CD14-positive monocyte (primary cell): ENCODE data around the gene MAP4K3. TPM values are rescaled to one million over a fixed set of nuclear protein-coding genes. Genes with fewer than 3 reads are reported as not detected.

Experiments
- DNase-seq, 3 donors: peaks; one replicate each; pipeline ENCODE4 v3.0.0-alpha.2; 2011 to 2022
- H2AFZ ChIP-seq: 2 replicates; pipeline ENCODE4 v1.6.0; 2012; ENCODE audit warnings: mild to moderate bottlenecking, low read depth, low read length, inconsistent platforms; ENCODE audit not compliant: insufficient read depth, poor library complexity, severe bottlenecking
- H3K27ac ChIP-seq, 2 donors: 1 replicate in 1 of 2; 2 replicates in 1 of 2; pipeline ENCODE4 v1.5.1; 2012 to 2013; ENCODE audit warnings: low read length in 2 of 2, control low read depth in 1 of 2, inconsistent platforms in 1 of 2, low read depth in 1 of 2, mild to moderate bottlenecking in 1 of 2
- H3K27me3 ChIP-seq, 2 donors: one replicate each; pipeline versions ENCODE4 v1.6.0 to v1.6.1; 2011 to 2013; ENCODE audit warnings: low read length in 2 of 2; ENCODE audit not compliant: control insufficient read depth in 2 of 2, insufficient read depth in 2 of 2
- H3K36me3 ChIP-seq, 2 donors: replicated peaks in 1 of 2; 1 replicate in 1 of 2; 2 replicates in 1 of 2; pipeline versions ENCODE4 v1.5.1 to v1.6.1; 2012 to 2013; ENCODE audit warnings: low read length in 2 of 2, control low read depth in 1 of 2, inconsistent platforms in 1 of 2, mild to moderate bottlenecking in 1 of 2; ENCODE audit not compliant: insufficient read depth in 2 of 2, control insufficient read depth in 1 of 2
- H3K4me1 ChIP-seq, 2 donors: 1 replicate in 1 of 2; 2 replicates in 1 of 2; pipeline versions ENCODE4 v1.5.1 to v1.6.1; 2012 to 2013; ENCODE audit warnings: low read length in 2 of 2, control low read depth in 1 of 2, inconsistent platforms in 1 of 2, mild to moderate bottlenecking in 1 of 2, moderate library complexity in 1 of 2; ENCODE audit not compliant: insufficient read depth in 2 of 2, control insufficient read depth in 1 of 2
- H3K4me2 ChIP-seq: replicated peaks from 2 replicates; pipeline ENCODE3; 2012; ENCODE audit warnings: low read length, moderate library complexity, mild to moderate bottlenecking; ENCODE audit not compliant: poor library complexity, severe bottlenecking; ENCODE audit errors: extremely low read depth
- H3K4me3 ChIP-seq, 3 experiments: fragments of 200-600 bp in 1 of 3; sonication (generic) in 1 of 3; replicated peaks in 1 of 3; 1 replicate in 2 of 3; 2 replicates in 1 of 3; pipeline ENCODE4 v1.5.1; 2011 to 2013; ENCODE audit warnings: low read length in 3 of 3, mild to moderate bottlenecking in 3 of 3, control low read depth in 2 of 3, low read depth in 2 of 3, inconsistent platforms in 1 of 3, moderate library complexity in 1 of 3
- H3K79me2 ChIP-seq: 2 replicates; pipeline ENCODE4 v1.6.0; 2012; ENCODE audit warnings: mild to moderate bottlenecking, control low read depth, inconsistent platforms, low read length, moderate library complexity; ENCODE audit not compliant: insufficient read depth
- H3K9ac ChIP-seq: 2 replicates; pipeline ENCODE4 v1.6.0; 2017; ENCODE audit warnings: low read length, mild to moderate bottlenecking; ENCODE audit not compliant: insufficient read depth, poor library complexity, severe bottlenecking
- H3K9me3 ChIP-seq, 2 donors: replicated peaks in 1 of 2; 1 replicate in 1 of 2; 2 replicates in 1 of 2; pipeline versions ENCODE4 v1.5.1 to v1.6.1; 2012 to 2013; ENCODE audit warnings: low read length in 2 of 2, control low read depth in 1 of 2; ENCODE audit not compliant: control insufficient read depth in 1 of 2, insufficient read depth in 1 of 2
- H4K20me1 ChIP-seq: 2 replicates; pipeline ENCODE4 v1.6.0; 2012; ENCODE audit warnings: mild to moderate bottlenecking, low read length, control low read depth, moderate library complexity; ENCODE audit not compliant: insufficient read depth
- H3K27ac Mint-ChIP-seq, 7 donors: one replicate each; pipeline ENCODE4 v1.8.0; 2020; ENCODE audit warnings: mild to moderate bottlenecking in 7 of 7, mixed read lengths in 7 of 7, moderate library complexity in 6 of 7, inconsistent platforms in 2 of 7
- H3K27me3 Mint-ChIP-seq, 3 donors: one replicate each; pipeline ENCODE4 v1.8.0; 2021 to 2022; ENCODE audit warnings: low read depth in 3 of 3, mild to moderate bottlenecking in 3 of 3, mixed read lengths in 3 of 3, moderate library complexity in 3 of 3, inconsistent platforms in 1 of 3
- H3K36me3 Mint-ChIP-seq, 2 donors: one replicate each; pipeline ENCODE4 v1.8.0; 2020; ENCODE audit warnings: mixed read lengths in 2 of 2, inconsistent platforms in 1 of 2, mild to moderate bottlenecking in 1 of 2
- H3K4me1 Mint-ChIP-seq: one replicate; pipeline ENCODE4 v1.8.0; 2020; ENCODE audit warnings: mild to moderate bottlenecking, mixed read lengths
- H3K4me3 Mint-ChIP-seq, 2 donors: one replicate each; pipeline ENCODE4 v1.8.0; 2020; ENCODE audit warnings: mild to moderate bottlenecking in 2 of 2, mixed read lengths in 2 of 2, moderate library complexity in 1 of 2
- H3K9me3 Mint-ChIP-seq, 7 donors: one replicate each; pipeline ENCODE4 v1.8.0; 2020 to 2022; ENCODE audit warnings: mixed read lengths in 7 of 7, mild to moderate bottlenecking in 6 of 7, moderate library complexity in 6 of 7, inconsistent platforms in 2 of 7
- WGBS: methylation state at CpG from one replicate; pipeline ENCODE4 v1.1.5; 2013; ENCODE audit warnings: missing lambda C conversion rate; ENCODE audit not compliant: insufficient coverage; 5-methylcytosine and 5-hydroxymethylcytosine counted together
- intact Hi-C, 2 donors: fragments of 100-400 bp; cut with micrococcal nuclease; formaldehyde crosslinking; loops; one replicate each; pipeline versions ENCODE4 v1.15.0 to v1.15.1; 2023
- polyA plus RNA-seq, 3 donors: library from polyadenylated mRNA; depleted of rRNA in 1 of 3; unstranded in 2 of 3; stranded (reverse) in 1 of 3; fragments of 300-500 nt in 2 of 3; fragments of >200 nt in 1 of 3; fragmentation: Illumina TruSeq in 2 of 3; gene quantifications; 1 replicate in 2 of 3; 2 replicates in 1 of 3; pipeline ENCODE4 v1.2.3, GENCODE V29; 2012 to 2021
- TF ChIP-seq, protein P1 (sequence below): fragments of 200-600 bp; IDR thresholded peaks from one replicate; pipeline ENCODE4 v1.8.0; 2022; ENCODE audit warnings: antibody characterized with exemption, mild to moderate bottlenecking

The MAP4K3 gene
- polyA plus RNA-seq, 3 donors: 1.0 to 8.0 (median 4.0) TPM

DNA sequence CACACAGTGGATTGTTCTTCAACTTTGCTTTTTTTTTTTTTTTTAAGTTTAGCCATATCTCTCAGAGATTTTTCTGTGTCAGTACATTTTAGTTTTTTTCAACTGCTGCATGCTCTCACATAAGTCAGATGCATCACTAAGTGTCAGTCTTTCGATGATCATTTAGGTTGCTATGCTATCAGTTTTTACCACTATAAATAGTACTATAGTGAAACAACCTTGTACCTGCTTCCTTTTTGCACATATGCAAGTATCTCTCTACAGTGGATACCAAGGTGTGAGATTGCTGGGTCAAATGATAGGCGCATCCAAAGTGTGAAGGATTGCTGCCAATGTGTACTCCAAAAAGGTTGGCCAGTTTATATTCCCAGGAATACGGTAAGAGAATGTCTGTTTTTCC lies 33.5 kb upstream of the MAP4K3 start:
- Mint-ChIP-seq H3K27ac (no peak overlapping the region), H3K27me3 (peaks cover 0 to 3% (median 0%) of the 10 kb centered on the region in 3 donors), H3K9me3 (peaks cover 0 to 3% (median 0%) of the 10 kb centered on the region in 7 donors), H3K36me3 (no peaks in the 10 kb centered on the region), H3K4me3 (no peak overlapping the region), H3K4me1 (peaks cover 26% of the 10 kb centered on the region)
- no CpG with 5 or more reads among the region's 3 CpGs for WGBS
- no peak for DNase-seq
- Histone ChIP-seq H3K9me3 (no peaks in the 10 kb centered on the region), H3K36me3 (no peaks in the 10 kb centered on the region), H3K4me3 (no peak overlapping the region), H3K4me1 (peaks cover 17 to 20% of the 10 kb centered on the region in 2 donors), H4K20me1 (no peaks in the 10 kb centered on the region), H3K27me3 (no peaks in the 10 kb centered on the region), H3K4me2 (no peak overlapping the region), H2AFZ (no peak overlapping the region), H3K9ac (no peak overlapping the region), H3K79me2 (no peaks in the 10 kb centered on the region), H3K27ac (no peak overlapping the region)
- intact Hi-C loops: loop anchor here in 1 of 2 donors (5.0 kb wide), 1 partner anchor 33 kb away; the partner anchor contains the start of gene MAP4K3
- TF ChIP-seq, protein P1, sequence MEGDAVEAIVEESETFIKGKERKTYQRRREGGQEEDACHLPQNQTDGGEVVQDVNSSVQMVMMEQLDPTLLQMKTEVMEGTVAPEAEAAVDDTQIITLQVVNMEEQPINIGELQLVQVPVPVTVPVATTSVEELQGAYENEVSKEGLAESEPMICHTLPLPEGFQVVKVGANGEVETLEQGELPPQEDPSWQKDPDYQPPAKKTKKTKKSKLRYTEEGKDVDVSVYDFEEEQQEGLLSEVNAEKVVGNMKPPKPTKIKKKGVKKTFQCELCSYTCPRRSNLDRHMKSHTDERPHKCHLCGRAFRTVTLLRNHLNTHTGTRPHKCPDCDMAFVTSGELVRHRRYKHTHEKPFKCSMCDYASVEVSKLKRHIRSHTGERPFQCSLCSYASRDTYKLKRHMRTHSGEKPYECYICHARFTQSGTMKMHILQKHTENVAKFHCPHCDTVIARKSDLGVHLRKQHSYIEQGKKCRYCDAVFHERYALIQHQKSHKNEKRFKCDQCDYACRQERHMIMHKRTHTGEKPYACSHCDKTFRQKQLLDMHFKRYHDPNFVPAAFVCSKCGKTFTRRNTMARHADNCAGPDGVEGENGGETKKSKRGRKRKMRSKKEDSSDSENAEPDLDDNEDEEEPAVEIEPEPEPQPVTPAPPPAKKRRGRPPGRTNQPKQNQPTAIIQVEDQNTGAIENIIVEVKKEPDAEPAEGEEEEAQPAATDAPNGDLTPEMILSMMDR: no peak

DNA sequence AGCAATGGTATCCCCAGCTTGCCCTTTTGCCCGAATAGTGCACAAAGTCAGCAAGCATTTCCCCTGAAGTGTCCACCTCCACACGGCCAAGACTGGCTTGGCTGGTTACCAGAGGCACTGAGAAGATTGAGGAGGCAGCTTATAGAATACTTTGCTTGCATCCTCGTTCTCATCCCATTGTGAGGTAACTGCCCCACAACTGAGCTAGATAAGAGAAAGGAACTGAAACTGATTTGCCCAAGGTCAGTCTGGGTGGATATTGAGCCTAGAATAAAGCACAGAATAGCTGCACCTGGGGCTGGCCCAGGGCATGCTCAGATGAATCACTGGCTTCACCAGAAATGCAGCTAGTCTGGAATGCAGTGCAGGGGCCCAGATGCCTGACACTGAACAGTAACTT lies 32.7 kb upstream of the MAP4K3 start:
- Mint-ChIP-seq H3K4me3 (no peak overlapping the region), H3K4me1 (peaks cover 22% of the 10 kb centered on the region), H3K27me3 (peaks cover 0 to 4% (median 0%) of the 10 kb centered on the region in 3 donors), H3K36me3 (no peaks in the 10 kb centered on the region), H3K27ac (peak overlapping the region in 1 of 7 donors; percentile 58), H3K9me3 (peaks cover 0 to 3% (median 0%) of the 10 kb centered on the region in 7 donors)
- intact Hi-C loops: loop anchor here in 1 of 2 donors (5.0 kb wide), 1 partner anchor 33 kb away; the partner anchor contains the start of gene MAP4K3
- Histone ChIP-seq H4K20me1 (no peaks in the 10 kb centered on the region), H3K9ac (no peak overlapping the region), H3K4me2 (no peak overlapping the region), H3K79me2 (no peaks in the 10 kb centered on the region), H3K36me3 (no peaks in the 10 kb centered on the region), H3K9me3 (no peaks in the 10 kb centered on the region), H2AFZ (no peak overlapping the region), H3K27me3 (no peaks in the 10 kb centered on the region), H3K4me3 (no peak overlapping the region), H3K4me1 (peaks cover 10 to 12% of the 10 kb centered on the region in 2 donors), H3K27ac (no peak overlapping the region)
- TF ChIP-seq, protein P1: no peak
- WGBS: 48% methylated on average over 3 of the region's 3 CpGs
- DNase-seq: peak; percentile 24 to 48 (median 44)
